Activated T-helper 1 cell treated with Interleukin-2 at 50 U/mL for 16 hours (primary cell): ENCODE results near the gene RAPGEF1.
A peak's percentile ranks its signal among the peaks of the same experiment; 100 is the strongest.

Source experiments
- DNase-seq: peaks from one replicate; pipeline ENCODE4 v3.0.0-alpha.2; 2020; ENCODE audit warnings: low read depth

Gene RAPGEF1

DNA sequence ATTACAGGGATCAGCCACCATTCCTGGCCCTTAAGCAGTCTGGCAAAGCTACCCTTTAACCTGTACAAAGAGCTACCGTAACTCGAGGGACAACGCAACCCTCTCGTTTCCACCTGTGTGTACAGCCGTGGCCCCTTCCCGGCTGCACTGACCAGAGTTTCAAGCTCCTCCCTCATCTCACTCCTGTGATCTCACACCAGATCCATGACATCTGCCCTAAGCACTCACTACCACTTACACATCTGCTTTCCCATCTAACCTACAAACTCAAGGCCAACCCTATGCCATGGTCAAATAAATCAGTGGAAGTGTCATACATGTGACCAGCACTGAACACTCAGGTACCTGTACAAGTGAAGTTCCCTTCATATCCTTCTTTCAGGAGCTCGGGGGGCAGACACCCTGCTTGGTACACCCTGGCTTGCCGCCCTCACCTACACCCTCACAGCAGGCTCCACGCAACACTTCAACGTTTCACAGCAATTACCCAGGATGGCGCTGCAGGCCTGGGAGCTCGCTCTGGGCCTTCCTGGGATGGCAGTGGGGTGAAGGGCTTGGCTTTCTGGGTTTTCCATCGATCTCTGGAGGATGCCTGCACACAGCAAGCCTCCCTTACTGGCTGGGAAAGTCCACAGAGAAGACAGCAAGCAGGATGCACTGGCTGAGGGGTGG is 132.8 kb downstream of the RAPGEF1 start:
- DNase-seq: no peak

DNA sequence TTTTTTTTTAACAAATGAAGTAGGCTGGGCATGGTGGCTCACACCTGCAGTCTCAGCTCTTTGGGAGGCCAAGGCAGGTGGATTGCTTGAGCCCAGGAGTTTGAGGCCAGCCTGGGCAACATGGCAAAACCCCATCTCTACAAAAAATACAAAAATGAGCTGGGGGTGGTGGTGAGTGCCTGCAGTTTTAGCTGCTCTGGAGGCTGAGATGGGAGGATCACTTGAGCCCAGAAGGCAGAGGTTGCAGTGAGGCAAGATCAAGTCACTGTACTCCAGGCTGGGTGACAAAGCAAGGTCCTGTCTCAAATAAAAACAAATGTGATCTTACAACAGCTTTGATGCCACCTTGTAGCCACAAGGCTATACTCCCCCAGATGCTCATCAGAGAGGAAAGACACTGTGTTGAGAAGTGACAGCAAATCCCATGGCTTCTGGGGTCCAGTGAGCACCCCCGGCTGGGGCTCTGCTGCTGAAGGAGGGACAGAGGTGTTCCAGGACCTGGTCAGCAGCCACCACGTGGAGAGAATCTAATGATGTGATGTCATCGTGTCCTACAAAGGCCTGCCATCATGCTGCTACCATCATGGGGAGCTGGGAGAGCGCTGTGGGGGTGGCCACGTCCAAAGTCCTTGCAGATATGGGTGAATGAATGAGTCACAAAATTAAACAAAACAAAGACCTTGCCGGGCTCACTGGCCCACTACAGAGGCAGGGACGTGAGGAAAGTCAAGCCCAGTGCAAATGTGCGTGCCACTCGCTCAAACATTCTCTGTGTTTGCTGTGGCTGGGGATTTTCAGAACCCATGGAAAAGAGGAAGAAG is 133.9 kb downstream of the RAPGEF1 start:
- no peak for DNase-seq

DNA sequence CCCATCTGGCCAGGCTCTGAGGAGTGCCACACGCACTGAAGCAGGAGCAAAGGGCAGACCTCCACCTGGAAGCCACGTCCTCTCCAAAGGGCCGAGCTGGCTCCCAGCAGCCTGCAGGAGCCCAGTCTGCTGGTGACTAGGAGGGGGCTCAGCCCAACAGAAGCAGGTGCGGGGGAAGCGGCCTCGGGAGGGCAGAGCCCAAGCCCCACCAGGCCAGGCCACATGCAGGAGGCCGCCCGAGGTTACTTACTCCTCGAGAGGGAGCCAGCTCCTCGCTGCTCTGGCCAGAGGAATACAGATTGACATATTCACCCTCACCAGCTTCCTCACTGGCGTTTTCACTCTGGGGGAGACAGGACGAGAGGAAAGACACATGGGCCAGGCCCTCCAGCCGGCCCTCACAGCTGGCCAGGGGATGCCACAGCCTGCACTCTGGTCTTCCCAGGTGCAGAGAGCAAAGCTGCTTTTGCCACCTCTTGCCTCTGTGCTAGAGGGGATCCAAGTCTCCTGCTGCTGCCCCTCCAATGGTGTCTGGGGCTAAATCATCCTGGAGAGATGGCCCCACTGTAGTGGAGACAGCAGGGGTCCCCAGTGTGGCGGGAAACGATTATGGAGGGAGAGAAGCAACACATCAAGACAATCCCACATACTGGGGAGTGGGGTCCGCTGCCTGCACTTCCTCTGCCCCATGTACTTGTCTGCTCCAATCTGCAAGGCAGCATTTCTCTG is 136.0 kb downstream of the RAPGEF1 start:
- DNase-seq: no peak

DNA sequence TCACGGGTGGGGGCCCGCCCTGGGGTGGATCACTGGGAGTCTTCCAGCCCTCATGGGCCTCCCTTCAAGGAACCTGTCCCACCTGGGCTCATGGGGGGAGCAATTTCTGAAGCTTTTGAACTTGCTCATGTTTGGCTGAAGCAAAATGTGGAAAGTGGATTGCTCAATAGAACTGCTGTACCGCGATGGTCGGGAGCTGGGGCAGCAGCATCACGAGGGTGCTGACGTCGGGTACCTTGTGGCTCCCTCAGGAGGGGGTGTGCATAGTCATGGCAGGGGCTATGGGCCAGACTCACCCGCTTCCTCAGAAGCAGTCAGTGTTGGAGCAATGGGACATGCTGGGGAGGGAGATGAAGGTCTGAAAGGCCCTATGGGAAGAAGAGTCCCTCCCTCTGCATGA is 136.7 kb downstream of the RAPGEF1 start:
- no peak for DNase-seq

DNA sequence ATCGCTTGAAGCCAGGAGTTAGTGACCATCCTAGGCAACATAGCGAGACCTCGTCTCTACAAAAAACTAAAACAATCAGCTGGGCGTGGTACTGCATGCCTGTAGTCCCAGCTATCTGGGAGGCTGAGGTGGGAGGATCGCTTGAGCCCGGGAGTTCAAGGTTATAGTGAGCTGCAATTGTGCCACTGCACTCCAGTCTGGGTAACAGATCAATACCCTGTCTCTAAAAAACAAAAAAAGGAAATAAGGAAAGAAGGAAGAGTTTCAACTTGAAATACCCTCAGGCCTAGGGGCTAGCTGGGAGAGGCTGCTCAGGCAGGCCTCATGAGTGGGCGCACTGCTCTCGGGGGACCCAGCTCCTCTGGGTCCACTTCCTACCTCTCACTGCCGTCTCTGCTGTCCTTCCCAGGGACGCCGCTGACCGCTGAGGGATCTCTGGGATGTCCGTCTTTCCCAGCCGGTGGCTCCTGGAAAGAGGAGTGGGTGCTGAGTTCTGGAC is 138.1 kb downstream of the RAPGEF1 start:
- DNase-seq: no peak

DNA sequence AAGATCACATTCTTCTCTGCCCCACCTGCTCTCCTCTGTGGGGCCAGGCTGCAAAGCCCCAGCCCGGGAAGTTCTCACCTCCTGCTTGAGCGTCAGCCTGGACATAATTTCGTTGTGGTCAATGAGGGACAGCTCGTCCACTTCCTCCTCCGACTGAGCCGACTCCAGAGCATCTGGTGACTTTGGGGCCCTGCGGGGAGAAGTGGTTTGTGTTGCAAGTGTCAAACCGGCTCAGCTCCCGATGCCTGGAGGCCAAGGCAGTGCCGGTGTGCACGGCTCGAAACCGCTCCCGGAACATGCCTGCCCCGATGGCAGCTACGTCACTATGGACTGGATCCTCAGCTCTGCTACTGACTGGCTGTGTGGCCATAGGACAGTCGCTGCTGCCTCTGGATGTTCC is 141.8 kb downstream of the RAPGEF1 start:
- DNase-seq: no peak

DNA sequence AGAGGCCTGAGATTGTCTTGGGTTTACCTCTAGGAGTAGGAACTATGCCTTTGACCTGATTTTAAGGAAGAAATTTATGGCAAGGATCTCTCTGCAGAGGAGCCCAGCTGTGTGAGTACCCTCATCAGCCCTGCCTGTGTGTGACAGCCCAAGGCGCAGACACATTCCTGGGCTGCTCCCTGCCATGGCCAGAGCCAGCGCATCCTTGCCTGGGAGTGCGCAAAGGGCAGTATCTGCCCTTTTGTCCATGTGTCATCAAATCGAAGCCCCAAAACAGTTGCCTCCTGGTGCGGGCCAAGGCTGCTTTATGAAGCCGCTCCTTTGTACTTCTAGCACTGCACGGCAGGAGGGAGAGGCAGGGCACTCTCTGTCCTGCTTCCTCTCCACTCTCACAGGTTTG is 142.6 kb downstream of the RAPGEF1 start:
- no peak for DNase-seq

DNA sequence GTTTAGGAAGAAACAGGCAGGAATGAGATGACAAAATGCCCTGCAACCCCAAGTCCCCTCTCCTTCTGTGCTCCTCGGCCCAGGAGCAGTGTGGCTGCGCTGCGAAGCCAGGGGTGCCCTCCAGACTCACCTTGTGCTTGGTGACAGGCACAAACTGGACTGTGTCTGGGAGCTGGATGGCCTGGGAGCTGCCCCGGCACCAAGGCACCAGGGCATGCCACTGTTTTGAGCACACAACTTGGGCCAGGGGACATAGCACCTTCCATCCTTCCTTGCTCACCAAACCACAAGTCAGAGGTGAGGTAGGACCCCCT is 143.5 kb downstream of the RAPGEF1 start:
- DNase-seq: no peak

DNA sequence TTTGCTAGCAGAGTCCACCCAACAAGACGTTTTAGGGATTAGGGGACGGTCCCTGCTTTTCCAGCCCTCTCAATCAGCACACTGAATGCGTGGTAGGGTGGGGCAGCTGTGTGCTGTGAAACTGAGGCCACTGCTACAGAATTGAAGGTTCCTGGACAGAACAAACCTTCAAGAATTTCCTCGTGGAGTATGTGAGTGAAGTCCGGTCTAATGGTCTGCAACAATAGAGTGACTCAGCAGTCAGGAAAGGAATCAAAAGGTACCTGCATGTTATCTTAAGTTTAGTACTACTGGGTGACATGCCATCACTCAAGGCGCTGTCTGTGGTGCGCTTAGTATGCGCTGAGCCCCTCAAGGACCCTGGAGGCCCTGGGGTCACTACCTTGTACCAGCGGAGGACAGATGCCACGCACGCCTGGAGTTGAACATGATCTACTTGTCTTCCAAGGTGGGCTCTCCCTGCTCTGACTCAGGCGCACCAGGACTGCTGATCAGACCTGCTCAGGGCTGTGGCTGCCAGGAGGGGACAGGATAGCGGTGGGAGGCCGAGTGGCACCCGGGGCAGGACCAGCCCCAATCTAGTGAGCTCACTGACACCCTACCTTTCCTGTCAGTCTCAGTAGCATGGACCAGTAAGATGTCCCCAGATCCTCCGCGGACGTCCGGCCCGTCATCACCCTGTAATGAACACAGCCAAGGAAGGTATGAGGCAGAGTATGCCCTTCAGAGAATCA is 144.0 kb downstream of the RAPGEF1 start:
- DNase-seq: no peak

DNA sequence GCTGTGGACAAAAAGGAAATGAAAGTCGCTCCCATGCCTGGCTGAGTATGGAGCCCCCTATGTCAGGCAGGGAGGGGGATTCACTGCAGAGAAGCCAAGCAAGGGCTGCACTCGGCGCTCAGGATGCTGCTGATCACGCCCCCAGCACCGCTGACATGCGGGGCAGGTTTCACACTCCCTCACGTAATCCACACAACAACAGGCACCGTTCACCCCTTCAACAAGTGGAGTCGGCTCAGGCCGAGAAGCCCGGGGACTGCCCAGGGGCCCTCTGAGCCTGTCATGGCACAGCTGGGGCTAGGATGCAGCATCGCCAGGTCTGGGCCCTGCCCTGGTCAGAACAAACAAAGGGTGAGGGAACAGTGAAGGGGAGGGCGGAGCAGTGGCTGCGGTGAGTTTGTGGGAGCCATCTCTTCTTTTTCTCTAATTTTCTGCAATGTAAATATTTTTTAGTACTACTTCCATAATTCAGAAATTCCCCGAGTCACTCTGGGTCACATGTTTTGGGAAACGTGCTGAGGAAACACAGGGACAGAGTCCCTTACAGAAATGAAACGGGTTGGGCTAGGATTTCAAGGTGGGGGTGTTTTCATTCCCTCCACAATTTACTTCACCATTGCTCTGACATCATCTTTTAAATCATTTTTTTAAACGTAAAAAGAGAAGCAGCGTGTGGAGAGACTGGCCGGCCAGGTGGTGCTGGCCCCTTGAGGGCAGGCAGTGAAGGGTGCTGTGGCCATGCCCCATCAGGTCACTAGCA is 144.8 kb downstream of the RAPGEF1 start:
- no peak for DNase-seq

DNA sequence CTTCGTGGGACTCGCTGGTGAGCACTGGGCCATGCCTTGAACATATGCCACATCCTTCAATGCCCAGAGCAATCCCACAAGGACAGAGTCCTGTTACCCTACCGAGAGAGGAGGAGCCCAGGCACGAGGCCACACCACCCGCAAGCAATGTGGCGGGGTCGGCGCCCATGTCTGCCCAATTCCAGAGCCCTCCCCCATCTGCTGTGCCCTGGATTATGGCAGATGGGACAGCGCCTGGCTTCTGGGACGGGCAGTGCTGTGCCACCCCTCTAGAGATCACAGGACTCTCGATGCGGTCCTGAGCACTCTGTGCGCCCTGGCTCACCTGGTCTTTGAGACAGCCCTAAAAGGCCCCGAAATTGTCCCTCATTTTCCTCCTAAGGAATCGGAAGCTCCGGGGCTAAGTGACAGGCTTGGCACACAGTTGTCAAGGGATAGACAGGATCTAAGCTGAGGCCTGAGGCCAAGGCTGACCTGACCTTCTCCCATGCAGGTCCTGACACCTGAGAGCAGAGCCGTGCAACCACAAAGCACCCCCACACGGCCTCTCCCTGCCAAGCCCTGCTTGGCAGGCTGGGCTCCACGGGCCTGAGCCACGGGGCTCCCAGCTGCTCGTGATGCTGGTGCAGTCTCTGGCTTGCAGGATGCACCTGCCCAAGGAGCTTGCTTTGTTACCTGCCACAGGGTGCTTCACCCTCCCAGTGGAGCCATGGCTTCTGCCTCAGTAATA is 145.8 kb downstream of the RAPGEF1 start:
- DNase-seq: no peak

DNA sequence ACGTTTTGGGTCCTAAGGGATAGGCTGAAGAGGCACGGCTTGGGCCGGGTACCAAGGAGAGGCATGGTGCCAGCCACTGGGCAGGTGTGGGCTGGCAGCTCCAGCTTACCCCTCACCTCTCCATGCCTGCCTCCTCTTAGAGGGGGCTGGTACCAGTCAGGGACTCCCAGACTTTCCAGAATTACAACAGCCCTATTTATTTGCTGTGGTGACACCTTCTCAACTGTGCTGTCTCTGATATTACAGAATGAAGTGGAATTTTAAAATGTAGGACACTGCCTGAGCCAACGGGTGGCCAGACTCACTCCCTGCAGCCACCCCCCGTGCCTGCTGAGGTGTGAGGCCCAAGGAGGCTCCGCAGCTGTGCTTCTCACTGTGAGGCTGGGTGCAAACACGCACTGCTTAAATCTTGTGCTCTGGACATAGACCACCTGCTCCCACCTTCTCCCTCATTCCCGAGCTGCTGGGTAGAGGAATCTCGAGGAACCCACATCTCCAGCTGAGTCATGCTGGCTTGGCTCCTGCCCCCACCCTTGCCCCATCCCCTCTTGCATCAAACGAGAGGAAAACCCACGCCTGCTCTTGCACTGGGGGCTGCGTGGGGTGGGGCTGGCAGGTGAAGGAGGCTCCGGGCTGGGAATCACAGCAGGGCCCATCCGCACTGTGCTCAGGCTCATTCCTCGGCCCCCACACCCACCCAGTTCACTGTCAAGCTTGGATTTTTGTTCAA is 146.6 kb downstream of the RAPGEF1 start:
- DNase-seq: no peak

DNA sequence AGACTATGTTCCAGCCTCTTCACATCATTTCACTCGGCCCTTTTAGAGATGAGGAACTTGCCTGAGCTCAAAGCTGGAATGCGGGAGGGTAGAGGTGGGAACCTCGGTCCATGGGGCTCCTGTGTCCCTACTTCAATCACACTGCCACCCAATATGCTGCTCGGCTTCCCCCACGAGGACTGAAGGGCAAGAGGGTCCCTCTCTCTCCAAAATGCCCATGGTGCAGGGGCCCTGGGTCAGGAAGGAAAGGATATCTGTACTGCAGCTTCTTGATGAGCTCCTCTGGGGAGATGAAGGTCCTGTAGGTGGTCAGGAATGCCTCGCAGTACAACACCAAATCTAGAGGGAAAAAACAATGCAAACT is 148.0 kb downstream of the RAPGEF1 start:
- no peak for DNase-seq

DNA sequence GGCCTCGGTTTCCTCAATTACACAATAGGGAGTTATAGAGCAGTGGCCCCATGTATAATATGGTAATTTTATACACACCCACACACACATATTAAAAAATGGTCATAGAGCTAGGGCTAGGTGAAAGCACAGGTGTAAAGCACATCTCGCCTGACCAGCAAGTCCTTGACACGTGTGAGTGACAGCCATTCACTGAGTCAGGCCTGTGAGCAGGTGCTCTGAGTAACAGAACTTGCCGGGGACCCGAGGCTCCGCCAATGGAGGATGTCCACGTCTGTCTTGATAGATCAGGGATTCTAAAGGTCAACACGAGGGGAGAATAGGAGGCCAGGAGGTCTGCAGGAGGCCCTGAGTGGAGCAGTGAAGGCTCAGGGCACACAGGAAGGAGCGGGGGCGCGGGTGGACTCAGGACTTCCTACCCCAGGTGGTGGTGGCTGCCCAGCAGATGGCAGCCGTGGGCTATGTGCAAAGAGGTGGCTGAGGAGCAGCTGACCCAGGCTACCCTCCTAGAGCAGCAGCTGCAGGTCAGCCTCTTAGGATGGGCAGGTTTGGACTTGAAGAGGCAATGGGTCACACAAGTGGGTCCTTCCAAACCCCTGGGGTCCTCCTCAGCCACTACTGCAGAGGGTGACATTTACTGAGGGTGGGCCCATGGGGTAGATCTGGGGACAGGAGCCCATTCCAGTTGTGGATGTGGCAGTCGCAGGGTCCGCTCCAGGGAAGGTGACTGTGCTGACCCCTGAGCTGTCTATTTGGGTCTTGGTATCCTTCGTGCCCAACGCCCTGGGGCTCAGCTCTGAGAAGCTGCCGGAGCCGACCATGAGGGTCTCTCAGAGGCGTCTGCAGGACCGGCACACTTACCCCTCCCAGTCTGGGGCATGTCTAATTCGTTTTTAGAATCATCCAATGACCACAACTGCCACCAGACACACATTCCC is 148.7 kb downstream of the RAPGEF1 start:
- peak; percentile 59 for DNase-seq

DNA sequence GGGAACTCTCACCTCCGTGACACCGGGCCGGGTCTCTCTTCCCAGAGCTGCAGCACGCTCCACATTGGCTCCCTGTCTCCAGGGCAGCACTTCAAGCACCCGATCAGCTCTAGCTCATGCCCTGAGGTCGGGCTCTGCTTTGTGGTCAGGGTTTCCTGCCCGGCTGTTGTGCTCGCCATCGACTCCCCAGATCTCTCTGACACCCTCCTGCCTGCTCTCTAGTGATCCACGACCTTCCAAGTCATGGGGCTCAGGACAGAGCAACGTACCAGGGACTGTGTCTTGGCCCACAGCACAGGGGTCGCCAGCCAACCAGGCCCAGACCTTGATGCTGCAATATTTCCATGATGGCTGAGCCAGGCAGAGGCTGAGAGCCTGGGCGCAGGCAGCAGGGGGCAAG is 149.4 kb downstream of the RAPGEF1 start:
- DNase-seq: no peak

DNA sequence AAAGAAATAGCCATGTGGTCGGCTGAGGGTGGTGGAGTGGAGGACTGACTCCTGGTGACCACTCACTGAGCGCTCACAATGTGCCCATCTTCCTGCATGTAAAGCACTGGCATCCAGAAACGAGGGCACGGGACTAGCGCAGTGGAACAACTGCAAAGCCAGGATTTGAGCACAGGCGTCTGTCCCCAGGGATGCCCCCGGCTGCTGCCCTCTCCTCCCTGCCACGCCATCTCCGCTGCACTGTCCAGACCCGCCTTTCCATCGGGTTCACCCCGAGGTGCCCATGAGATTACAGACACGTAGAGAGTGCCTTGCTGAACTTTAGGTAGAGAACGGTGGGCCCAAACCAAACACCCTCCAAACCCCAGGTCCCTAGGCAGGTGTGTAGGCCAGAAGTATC is 149.9 kb downstream of the RAPGEF1 start:
- DNase-seq: no peak

DNA sequence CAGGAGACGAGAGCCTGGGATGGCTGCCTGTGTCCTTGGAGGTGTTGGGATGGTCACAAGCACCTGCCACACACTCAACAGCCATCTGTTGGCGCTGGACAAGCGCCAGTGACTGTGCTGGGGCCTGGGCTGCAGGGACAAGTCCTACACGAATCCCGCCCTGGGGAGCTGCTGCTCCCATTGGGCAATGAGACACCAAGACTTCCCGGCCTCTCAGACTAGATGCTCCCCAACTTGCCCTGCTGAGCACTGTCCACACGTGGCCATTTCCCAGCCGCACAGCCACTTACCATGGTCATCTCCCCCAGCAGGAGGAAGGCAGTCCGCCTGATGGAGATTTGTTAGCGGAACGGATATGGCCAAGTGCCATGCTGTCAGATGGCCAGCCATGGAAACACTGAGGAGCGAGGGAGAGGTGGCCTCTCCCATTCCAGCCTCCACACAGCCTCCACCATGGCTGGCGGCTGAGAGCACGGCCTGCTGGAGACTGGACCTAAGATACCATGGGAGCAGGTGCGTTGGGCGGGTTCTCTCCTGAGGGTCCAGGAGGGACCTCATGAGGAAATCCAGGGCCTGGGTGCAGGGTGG is 150.7 kb downstream of the RAPGEF1 start:
- no peak for DNase-seq

DNA sequence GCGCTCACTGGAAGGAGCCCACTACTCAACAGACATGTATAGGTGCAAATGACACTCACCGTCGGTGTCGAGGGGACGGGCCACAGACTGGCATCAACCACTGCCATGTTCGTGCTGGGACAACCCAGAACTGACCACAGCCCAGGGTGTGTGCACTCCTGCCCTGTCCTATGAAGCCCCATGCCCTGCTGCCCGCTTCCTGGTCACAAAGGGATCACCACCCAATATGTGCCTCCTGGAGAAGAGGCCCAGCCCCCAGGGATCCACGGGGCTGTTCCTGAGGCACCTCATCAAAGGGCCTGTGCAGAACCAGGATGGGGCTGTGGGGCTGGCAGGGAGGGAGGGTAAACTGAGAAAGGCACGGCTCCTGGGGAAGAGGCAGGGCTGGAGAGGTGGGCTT is 151.5 kb downstream of the RAPGEF1 start:
- no peak for DNase-seq

DNA sequence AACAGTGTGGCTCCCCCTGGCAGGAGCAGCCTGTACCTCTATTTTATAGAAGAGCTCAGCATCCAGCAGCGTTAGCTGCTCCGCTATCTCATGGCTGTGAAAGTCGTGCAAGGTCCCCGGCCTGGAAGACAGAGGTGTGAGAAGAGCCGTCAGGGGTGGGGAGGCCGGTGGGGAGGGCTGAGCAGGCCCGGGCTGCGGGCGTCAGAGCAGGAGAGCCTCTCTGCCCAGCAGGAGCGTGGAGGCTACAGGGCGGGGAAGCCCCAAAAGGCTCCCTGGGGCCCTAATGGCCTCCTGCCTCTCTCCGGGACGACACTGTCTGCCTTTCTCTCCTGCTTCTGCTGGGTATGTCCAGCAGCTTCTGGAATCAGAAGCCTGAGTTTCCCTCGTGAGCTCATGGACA is 152.0 kb downstream of the RAPGEF1 start:
- no peak for DNase-seq
